ENCODE results near the gene SIM1.
A peak's percentile ranks its signal among the peaks of the same experiment; 100 is the strongest.

The SIM1 gene

DNA sequence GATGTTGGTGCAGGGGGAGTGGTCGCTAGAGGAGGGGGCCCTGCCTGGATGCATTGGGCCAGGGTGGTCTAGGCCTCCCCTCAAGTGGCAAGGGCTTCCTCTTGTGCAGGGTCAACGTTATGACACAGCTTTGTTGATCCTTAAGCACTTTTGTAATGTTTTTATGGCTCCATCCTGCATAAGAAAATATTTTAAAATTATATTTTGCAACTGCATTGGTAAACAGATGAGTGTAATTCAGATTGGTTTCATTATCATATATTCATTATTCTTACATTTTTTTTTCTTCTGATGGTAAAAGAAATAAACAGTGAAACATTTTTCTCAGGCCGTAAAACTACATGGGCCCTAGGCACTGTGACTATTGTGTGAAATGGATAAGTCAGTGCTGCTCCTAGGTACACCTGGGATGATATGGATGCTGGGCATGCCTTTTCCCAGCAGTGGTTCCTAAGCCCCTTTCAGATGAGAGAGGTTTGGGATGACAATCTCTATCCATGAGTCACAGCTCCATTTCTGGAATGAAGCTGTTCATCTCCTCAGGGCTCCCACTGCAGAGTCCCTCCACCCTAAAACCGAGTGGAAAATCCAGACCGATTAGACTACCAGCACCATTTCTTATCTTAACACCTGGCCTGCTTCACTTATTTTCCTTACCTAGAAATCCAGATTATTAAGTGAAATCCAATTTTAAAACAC is 5.8 kb upstream of the SIM1 start:
- no peak for DNase-seq

DNA sequence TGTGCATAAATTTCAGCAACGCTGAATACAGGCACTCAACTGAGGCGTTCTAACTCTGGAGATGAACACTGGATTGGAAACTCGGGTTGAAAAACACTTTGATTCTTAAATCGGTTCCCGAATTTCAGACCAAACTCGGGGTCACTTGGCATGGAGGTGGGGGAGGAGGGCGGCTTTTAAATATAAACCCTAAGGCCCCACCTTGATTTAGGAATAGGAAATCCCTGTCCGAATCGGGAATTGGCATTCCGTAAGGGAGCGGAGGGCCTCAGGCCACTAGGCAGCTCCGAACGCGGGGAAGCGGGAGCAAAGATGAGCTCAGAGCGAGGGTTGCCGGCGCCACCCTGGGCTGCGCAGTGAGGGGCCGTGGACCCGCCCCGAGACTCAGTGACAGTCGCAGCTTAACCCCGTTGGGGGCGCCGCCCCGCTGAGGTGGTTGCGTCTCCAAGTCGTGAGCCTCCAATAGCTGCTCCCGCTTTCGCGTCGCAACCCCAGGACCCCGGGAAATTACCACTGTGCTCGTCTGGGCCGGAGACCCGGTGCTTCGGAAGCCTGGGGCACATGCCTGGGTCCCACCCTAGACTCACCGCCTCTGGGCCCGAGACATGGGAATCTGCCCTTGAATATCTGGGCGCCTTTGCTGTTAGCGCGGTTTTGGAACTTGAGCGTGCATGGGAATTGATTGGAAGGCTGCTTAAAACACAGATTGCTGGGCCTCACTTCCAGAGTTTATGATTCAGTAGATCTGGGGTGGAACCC is 4.6 kb upstream of the SIM1 start:
- DNase-seq = no peak

DNA sequence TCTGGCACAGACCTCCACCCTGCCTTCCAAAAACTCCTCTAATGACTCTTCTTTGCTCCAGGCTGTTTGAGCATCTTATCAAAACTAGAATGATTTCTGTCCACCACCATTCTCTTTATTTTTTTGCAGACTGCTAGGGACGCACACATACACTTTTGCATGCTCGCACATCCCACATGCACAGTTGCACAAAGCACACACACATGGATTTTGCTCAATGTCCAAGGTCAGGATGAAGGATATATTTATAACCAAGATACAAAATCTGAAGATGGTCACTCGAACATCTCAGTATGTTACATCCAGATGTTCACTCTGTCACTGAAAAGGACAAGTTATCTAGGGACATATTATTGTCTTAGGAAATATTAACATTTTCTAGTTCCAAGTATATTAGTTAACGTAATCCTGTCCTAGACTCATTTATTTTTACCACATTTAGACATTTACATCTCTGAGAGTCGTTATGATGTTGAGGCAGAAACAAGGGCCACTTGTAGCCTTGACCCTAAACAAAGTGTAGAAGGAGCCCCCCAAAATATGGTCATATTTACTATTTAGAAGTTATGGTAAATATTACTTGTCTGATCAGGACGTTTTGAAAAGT is 3.4 kb upstream of the SIM1 start:
- DNase-seq = no peak

DNA sequence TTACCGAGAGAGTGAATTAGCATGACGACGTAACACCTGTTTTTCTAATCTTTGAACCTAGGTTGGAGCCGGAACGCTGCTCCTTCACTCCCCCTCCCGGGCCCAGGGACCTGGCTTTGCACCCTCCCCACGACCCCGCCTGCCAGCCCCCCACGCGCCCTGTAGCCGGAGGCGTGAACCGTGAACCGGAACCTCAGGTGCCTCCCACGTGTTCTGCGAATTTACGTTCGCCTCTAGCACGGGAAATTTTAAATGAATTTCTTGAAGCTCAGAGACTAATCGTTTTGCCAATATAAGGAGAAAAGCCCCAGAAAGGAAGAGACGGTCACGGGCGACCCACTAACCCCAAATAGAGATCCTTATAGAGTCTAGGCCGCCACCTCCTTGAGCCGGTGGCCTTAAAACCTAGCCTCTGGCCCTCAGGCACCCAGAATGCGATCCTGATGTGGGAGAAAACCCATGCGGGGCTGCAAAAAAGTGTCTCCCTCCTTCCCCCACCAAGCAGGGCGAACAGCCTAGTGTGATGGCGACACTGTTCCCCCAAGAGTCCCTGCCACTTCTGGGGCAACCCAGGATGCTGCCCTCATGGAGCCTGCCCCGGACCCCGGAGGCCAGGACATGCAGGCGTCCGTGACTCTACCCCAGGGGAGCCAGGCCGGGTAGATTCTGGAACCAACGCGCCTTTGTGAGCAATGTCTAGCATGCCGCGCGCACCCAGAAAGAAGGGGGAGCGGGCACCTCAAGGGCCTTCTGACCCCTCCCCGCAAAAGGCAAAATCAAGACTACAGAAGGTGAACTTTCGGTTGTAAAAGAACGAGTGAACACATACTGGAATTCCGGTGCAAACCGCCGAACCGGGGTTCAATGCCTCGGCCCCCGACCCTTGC is 2.7 kb upstream of the SIM1 start:
- DNase-seq = no peak

DNA sequence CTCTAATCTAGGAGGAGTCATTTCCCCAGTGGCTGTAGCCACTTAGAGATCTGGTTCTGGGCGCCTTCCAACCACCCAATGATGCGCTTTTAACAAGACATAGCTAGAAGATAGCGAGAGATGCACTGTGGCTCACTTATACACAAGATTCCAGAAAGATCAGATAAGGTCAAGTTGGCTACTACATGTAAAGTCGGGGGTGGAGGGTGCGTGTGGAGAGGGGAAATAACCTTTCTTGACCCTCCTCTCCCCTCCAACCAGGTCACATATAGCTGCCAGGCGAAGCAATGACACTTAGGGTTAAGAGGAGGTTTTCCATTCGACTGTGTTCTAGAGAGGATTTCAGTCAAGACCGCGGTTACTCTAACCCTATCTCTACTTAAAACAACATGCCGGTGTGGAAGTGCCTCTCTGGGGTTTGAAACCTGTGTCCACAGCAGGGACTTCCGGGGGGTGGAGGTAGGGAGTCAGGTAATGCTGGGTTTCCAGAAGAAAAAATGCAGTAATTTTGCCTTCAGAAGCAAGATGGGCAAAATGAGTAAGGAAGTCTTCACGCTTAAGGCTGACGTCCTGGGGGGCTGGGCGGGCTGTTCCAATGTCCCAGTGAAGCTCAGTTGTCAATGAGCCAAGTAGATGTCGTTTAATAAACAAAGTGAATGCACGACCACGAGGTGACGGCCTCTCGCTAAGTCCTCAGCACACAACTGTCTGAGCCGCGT is 1.8 kb upstream of the SIM1 start:
- no peak for DNase-seq

DNA sequence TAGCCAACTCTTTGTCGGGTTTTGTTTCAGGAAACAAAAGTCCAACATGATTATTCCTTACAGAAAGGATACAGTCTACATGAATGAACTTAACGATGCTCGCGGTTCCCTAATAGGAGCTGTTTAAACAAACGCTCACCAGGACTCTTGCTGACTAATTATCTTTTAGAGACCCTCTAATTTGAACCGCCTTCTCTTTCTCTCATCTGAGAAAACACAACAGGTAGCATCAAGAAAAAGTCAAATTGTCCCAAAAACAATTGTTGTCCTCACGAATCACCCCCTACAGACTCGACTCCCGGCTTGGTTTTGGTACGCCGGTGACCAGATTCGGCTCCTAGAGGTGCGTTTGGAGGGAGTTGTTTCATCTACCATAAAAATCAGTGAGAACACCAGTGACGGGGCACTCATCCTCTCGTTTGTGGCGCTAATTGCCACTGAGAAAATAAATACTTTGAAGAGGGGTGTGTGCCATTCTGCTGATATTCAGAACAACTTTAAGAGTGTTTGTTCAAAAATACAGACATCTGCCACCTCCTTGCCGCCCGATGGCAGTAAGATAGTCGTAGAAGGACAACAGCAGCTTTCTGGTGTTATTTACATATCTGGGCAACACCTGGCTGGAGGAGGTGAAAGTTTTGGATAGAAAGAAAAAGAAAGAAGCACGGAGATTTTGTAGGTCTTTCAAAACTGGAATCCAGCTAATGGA is 1.1 kb upstream of the SIM1 start:
- no peak for DNase-seq

DNA sequence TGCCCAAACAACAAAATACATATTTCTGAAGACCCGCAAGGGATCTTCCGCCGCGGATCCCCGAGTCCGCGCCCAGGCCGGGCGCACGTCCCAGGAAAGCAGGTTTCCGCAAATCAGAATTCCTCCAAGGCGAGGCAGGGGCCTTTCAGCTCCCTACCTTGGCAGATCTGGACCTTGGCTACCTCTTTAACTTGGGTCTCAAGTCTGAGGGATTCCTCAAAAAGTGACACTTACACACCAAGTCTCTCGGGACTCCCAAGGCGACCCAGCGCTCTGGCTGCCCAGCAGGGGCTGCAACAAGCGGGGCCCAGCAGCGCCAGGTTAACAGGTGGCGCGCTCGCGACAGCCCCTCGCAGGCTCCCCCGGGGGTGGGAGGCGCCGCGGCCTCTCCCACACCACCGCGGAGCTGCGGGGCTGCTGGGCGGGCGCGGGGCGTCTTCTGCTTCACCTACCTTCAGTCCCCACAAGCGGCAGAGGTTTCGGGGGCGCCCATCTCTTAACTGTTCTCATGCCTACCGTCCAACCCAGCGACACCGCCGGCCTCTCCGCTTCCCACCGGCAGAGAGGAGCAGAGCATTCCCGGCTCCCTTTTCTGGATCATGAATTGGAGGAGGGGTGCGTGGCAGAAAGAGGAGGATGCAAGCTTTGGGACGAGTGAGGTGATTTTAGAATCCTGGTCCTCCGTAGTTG is 414 bp downstream of the SIM1 start:
- DNase-seq = no peak

DNA sequence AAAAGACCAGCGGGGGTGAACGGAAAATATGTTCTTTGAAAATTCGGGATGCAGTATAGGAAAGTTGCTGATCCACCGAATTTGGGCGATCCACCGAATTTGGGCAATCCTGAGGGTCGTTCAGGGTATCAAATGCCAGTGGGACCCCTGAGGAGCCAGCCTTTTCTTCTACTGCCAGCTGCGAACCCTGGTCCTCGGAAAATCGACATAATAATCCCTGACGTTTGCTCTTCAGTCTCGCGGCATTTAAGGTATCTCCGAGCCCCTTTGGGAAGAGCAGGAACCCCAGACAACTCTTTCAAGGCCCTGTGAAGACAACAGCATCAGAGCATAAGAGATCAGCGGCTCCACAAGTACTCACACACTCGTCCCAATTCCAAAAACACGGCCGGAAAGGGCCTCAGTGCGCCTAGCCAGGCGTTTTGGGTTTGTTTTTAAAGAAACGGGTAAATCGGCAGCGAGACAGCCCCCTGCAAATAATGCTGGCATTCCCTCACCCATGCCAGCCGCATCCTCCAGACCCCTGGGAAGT is 1.0 kb downstream of the SIM1 start:
- no peak for DNase-seq

DNA sequence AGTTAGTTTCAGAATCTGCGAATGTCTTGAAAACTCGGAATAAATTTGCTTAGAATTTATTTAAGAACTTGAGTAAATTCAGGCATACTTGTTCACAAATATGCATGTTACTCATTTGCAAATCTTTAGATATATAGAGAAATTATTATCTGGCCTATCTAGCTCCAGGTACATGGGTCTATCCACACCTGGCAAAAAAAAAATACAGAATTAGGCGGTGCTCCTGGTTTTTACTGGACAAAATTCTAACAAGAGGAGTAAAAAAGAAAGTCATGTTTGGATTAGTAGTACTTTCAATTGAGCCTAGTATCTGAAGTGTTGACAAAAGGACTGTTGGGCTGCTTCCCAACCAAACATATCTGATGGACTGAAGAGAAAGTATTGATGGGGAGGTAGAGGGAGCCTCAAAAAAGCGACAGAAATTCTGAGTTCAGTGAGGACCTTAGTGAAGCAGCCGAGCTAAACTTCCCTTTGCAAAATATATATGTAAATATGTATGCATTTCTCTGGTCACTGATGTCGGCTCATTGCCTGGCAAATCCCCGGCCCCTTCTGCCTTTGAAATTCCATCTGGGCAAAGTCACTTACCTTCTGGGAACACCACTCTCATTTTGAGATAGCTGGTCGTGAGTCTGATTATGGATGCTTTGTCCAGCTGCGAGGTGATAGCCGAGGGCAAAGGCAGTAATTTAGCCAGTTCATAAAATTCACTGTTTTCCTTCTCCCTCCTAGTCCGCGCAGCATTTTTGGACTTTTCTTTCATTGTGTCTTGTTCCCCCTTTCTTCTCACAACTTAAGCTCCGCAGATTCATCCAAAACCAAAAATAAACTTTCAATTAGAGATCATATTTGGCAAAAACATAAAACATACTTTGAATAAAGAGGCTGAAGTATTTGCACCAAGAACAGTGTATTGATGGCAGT is 1.8 kb downstream of the SIM1 start:
- no peak for DNase-seq

DNA sequence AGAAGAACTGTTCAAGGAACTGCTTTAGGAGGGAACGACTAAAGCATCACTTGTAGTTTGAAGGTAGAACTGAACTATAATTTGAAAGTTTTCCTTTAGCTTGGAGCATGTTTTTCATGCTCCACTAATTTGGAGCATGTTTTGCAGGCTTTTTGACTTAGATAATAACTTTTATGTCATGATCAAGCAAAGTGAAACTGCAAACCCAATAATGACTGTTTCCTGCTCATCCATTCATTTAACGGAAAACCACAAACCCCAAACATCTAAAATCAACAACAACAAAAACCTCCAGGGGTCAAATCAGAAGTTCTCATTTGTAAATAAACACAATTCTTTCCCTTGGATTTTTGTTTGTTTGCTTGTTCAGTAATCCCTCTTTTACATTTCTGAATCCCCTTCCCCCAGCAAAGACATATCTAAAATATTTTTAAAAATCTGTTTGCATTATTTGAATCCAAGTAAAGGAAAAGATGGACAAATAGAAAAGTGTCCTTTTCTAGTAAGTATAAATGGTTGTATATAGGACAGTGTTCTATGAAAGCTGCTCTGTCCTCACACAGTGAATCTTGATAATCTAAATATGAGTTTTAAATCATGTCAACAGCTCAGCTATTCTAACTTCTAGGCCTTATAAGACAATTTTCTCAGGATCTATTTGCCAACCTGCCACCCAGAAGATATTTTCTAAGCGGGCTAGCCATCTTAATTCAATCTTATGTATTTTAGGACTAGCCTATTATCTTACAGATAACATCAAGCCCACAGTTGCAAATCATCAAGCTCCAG is 2.6 kb downstream of the SIM1 start:
- DNase-seq = peak; percentile 66

DNA sequence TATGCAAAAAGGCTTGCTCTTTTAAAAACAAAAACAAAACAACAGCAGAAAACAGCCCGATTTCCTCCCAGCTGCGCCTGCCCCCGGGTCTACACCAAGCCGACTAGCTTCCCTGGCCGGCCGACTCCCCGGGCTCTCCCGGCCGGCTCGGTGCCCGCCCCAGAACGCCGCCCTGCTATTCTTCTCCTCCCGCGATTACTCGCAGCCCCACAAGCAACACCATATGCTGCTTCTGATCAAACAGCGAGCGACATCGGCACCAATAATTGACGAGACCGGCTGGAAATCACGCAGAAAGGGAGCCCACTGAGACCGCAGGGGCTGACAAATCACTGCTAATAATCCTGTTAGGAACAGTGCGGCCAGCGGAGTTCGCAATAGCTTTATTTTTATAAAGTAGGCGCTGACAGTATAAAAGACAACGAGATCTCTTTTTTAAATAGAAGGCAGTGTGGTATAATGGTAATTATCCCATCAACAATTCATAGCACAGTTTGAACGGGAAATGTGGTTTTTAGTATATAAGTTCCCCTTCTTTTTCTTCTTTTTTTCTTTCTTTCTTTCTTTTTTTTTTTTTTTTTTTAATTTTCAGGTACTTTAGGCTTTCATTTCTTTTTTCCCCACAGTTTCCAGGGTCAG is 3.3 kb downstream of the SIM1 start:
- DNase-seq = no peak

DNA sequence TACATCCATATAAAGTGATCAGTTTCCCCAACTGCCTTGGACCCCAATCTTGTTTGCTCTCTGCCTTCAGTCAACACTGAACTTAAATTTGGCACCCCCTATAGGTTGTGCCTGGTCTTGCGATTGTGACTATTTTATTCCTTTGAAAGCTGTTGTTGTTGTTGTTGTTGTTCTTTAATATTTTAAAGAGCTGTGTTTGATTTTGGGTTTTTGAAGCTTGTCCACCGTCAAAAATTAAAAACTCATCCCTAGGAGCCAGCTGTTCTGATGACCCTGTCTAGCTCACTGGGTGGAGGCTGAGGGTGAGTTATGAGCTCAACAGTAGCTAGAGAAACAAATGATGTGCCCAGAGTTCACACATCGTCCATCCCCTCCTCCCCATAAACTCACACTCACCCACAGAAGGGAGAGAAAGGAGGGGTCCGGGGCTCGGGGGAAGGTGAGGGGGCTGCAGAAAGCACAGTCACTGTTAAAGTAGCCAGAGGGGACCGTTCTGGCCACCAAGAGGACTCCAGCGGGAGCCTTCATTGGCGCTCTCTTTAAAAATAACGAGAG is 4.0 kb downstream of the SIM1 start:
- DNase-seq = no peak

DNA sequence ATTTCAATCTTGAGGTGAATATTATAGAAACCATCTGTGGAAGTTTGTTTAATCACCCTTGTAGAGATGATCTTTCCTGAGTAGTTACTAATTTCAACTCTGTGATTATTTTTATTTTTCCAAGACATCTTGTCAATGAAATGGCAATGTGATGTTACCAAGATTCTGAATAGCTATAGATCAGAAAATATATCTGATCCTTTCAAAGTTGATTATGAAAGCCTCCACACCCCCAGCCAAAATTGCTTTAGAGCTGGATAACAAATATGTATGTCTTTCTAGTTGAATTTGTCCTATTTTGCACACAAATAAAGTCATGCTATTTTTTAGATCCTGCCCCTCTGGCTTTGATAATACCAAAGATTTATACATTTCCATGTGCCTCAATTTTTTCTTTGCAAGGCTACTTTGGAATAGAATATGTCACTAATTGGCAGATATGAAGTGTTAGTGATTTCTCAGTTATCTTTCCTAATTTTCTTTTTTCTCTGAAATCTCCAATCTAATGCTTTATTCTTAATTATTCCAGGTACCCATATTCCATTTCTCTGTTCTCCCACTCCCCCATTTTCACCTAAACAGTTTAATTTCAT is 5.0 kb downstream of the SIM1 start:
- DNase-seq = no peak

DNA sequence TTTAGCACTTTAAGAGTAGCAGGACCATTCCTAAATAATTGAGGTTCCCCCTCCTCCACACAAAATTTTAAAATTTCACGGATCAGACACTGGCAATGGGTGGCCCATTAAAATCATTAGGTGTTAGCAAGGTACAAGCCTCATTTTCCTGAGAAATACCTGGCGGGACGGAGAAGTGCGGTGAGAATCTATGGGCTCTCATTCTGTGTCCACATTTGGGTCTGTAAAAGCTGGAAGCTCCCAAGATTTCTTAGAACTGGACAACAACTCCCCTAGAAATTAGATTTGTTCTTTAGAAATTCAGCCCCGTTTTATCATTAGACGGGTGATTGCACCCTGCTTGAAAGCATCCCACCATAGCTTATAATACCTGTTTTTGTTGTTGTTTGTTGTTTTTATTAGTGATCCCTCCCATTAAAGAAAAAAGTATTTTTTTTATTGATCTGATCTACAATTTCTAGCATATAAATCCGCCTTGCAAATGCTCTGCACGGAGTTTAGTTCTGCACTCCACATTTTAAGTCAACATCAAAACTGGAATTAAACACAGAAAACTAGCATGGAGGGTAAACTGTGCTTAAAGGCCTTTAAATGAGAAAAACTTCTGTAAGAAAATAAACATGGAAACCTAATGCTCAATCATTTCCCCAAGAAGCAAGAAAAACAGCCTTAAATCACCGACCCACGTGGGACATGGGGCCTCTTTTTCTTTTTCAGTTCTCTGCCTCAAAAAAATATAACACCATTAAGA is 5.7 kb downstream of the SIM1 start:
- no peak for DNase-seq

DNA sequence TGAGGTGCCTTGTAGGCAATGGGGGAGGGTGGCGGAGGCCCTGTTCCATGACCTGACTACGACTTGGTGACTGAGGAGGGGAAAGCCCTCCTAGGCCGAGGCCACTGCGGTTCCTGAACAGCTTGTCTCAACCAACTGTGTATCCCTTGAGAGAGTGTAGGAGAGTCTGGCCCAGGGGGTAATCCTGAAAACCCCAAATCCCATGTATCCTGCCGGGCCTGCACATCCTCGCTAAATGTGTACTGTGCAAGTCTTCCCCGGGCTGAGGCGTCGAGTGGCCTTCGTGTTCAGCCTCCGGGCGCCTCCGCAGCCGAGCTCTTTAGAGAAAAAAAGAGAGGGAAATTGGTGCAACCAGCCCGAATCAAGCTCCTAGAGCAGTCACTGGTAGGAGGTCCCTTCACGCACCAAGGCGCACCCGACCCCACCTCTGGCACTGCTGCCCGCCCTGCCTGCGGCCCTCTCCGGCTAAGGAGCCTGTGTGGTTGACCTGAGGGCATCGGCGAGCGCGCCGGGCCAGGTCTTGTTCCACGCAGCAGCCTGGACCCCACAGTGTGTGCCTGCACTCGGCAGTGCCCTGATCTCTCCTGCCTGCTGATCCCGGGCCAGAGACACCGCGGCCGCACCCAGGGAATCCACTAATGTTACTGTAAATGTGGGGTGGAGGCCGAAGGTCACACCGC is 7.3 kb downstream of the SIM1 start:
- no peak for DNase-seq

DNA sequence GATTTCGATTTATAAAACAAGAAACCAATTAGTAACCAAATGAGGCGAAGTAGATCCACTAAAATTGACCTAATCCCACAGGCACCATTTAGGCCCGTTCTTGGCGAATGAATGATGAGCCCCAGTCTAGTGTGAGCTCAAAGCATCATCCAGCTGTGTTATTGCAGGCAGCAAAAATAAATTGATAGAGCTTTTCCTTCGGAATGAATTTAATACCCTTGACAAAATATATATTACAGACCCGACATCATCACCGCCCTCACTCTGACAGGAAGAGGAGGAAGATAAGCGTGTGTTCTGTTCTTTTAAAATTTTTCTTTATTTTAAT is 7.8 kb downstream of the SIM1 start:
- no peak for DNase-seq
